HCT116 (cell line): ENCODE measurements around the gene IL2RG. TPM values are rescaled to one million over a fixed set of nuclear protein-coding genes. Genes with fewer than 3 reads are reported as not detected.

Experiments
- ATAC-seq: fragments of 200-7000 bp; cut with Tn5 transposase; 2 replicates; pipeline ENCODE4 v1.9.1; 2020; ENCODE audit warnings: mild to moderate bottlenecking, moderate library complexity
- BruUV-seq: library from RNA; stranded (reverse); fragments of 400-500 nt; replicated peaks from 2 replicates; lab custom pipeline; 2021; lab: Mats Ljungman, UMichigan
- CTCF ChIA-PET: fragments of 300-600 bp; sonication (Branson Sonifier 250); formaldehyde crosslinking; loops from one replicate; lab custom pipeline; 2021; ENCODE audit warnings: antibody characterized with exemption; lab: Charles Lee
- POLR2A ChIA-PET: fragments of 300-600, 350-600 bp; sonication (Branson Sonifier 250); formaldehyde crosslinking; loops from one replicate; lab custom pipeline; 2021; ENCODE audit warnings: antibody characterized with exemption; lab: Charles Lee
- RAD21 ChIA-PET, 2 experiments: fragments of 300-600 bp; sonication (Branson Sonifier 250); formaldehyde crosslinking; loops; one replicate each; lab custom pipeline; 2023; ENCODE audit warnings: low total read pairs in 2 of 2; ENCODE audit not compliant: uncharacterized antibody in 2 of 2, unreplicated experiment in 2 of 2, low non-redundant PET in 1 of 2; lab: Charles Lee
- DNase-seq: peaks from one replicate; pipeline ENCODE4 v3.0.0-alpha.2; 2010; ENCODE audit warnings: low read depth, low spot score
- H2AFZ ChIP-seq: fragments of 200-600 bp; shearing (Covaris generic), sonication (generic); 2 replicates; pipeline ENCODE4 v1.6.1; 2017; ENCODE audit warnings: low read depth, mixed run types, mixed read lengths, antibody characterized with exemption, low read length; ENCODE audit not compliant: poor library complexity, severe bottlenecking
- H3K27ac ChIP-seq: 2 replicates; pipeline ENCODE4 v1.5.1; 2012; ENCODE audit warnings: low read depth, low read length
- H3K27me3 ChIP-seq: fragments of 200-600 bp; sonication (generic); 2 replicates; pipeline ENCODE4 v1.6.1; 2016; ENCODE audit warnings: mixed run types, low read length, mixed read lengths; ENCODE audit not compliant: insufficient read depth
- H3K36me3 ChIP-seq, 2 experiments: fragments of 200-500 bp in 1 of 2; fragments of 200-600 bp in 1 of 2; sonication (Bioruptor generic) in 1 of 2; sonication (generic) in 1 of 2; 2 replicates each; pipeline versions ENCODE4 v1.5.1 to v1.6.1; 2014 to 2016; ENCODE audit warnings: low read length in 2 of 2, inconsistent platforms in 1 of 2, mixed read lengths in 1 of 2, mixed run types in 1 of 2; ENCODE audit not compliant: insufficient read depth in 2 of 2, control insufficient read depth in 1 of 2
- H3K4me1 ChIP-seq, 2 experiments: fragments of 200-600 bp in 1 of 2; sonication (generic) in 1 of 2; 2 replicates each; pipeline versions ENCODE4 v1.5.1 to v1.6.1; 2012 to 2017; ENCODE audit warnings: low read length in 2 of 2, inconsistent platforms in 1 of 2, mild to moderate bottlenecking in 1 of 2, mixed read lengths in 1 of 2, mixed run types in 1 of 2, moderate library complexity in 1 of 2; ENCODE audit not compliant: insufficient read depth in 2 of 2, control insufficient read depth in 1 of 2
- H3K4me2 ChIP-seq: fragments of 200-600 bp; sonication (generic); 2 replicates; pipeline ENCODE4 v1.6.1; 2017; ENCODE audit warnings: mixed run types, low read length, mixed read lengths
- H3K4me3 ChIP-seq, 2 experiments: fragments of 200-600 bp in 1 of 2; sonication (generic) in 1 of 2; replicated peaks in 1 of 2; 2 replicates each; pipeline ENCODE4 v1.5.1; 2011 to 2016; ENCODE audit warnings: low read length in 2 of 2, control low read depth in 1 of 2, low read depth in 1 of 2, mild to moderate bottlenecking in 1 of 2, mixed read lengths in 1 of 2, mixed run types in 1 of 2
- H3K79me2 ChIP-seq: fragments of 200-600 bp; sonication (generic); 2 replicates; pipeline ENCODE4 v1.6.1; 2017; ENCODE audit warnings: mild to moderate bottlenecking, mixed run types, low read length, moderate library complexity, mixed read lengths; ENCODE audit not compliant: insufficient read depth
- H3K9ac ChIP-seq: fragments of 200-600 bp; sonication (generic); 2 replicates; pipeline ENCODE4 v1.6.1; 2016; ENCODE audit warnings: low read length, mixed read lengths
- H3K9me2 ChIP-seq: fragments of 200-600 bp; sonication (generic), shearing (Covaris generic); 2 replicates; pipeline ENCODE4 v1.6.1; 2017; ENCODE audit warnings: mixed run types, mild to moderate bottlenecking, moderate library complexity; ENCODE audit not compliant: insufficient read depth
- H3K9me3 ChIP-seq, 2 experiments: fragments of 200-500 bp in 1 of 2; fragments of 200-600 bp in 1 of 2; sonication (Bioruptor generic) in 1 of 2; sonication (generic) in 1 of 2; 2 replicates each; pipeline ENCODE4 v1.6.1; 2014 to 2017; ENCODE audit warnings: low read length in 2 of 2, mixed read lengths in 2 of 2, inconsistent platforms in 1 of 2, low read depth in 1 of 2, mild to moderate bottlenecking in 1 of 2, mixed run types in 1 of 2, moderate library complexity in 1 of 2; ENCODE audit not compliant: control insufficient read depth in 1 of 2, insufficient read depth in 1 of 2
- H4K20me1 ChIP-seq: fragments of 200-600 bp; sonication (generic), shearing (Covaris generic); 2 replicates; pipeline ENCODE4 v1.6.1; 2017; ENCODE audit warnings: mixed run types, mild to moderate bottlenecking, moderate library complexity; ENCODE audit not compliant: insufficient read depth
- CEBPB ChIP-seq: IDR thresholded peaks from 2 replicates; pipeline ENCODE4 v1.6.1; 2012; ENCODE audit warnings: low read depth
- EGR1 ChIP-seq: IDR thresholded peaks from 2 replicates; pipeline ENCODE4 v1.6.1; 2012; ENCODE audit warnings: low read depth
- ELF1 ChIP-seq: IDR thresholded peaks from 2 replicates; pipeline ENCODE4 v1.6.1; 2012; ENCODE audit warnings: low read depth, borderline replicate concordance
- EZH2 ChIP-seq: fragments of 200-600 bp; sonication (generic); IDR thresholded peaks from 2 replicates; pipeline ENCODE4 v1.6.1; 2017; ENCODE audit warnings: antibody characterized with exemption, mixed run types
- EZH2phosphoT487 ChIP-seq: fragments of 200-600 bp; IDR thresholded peaks from 2 replicates; pipeline ENCODE4 v1.6.1; 2018; ENCODE audit warnings: antibody characterized with exemption, borderline replicate concordance
- FOSL1 ChIP-seq: IDR thresholded peaks from 2 replicates; pipeline ENCODE4 v1.6.1; 2012; ENCODE audit warnings: low read depth
- JUND ChIP-seq: IDR thresholded peaks from 2 replicates; pipeline ENCODE4 v1.6.1; 2012
- POLR2A ChIP-seq: IDR thresholded peaks from 2 replicates; pipeline ENCODE4 v1.7.0; 2011; ENCODE audit warnings: borderline replicate concordance; ENCODE audit not compliant: insufficient read depth, insufficient read length; ENCODE audit errors: extremely low read depth
- POLR2AphosphoS5 ChIP-seq: IDR thresholded peaks from 2 replicates; pipeline ENCODE4 v1.6.1; 2011; ENCODE audit warnings: mild to moderate bottlenecking, low read depth, low read length, moderate library complexity
- SP1 ChIP-seq: IDR thresholded peaks from 2 replicates; pipeline ENCODE4 v1.6.1; 2012; ENCODE audit warnings: low read depth
- SRF ChIP-seq: IDR thresholded peaks from 2 replicates; pipeline ENCODE4 v1.6.1; 2012; ENCODE audit warnings: low read depth
- YY1 ChIP-seq: IDR thresholded peaks from 2 replicates; pipeline ENCODE4 v1.6.1; 2011; ENCODE audit warnings: low read length, low read depth, moderate library complexity, mild to moderate bottlenecking; ENCODE audit not compliant: insufficient replicate concordance; ENCODE audit errors: extremely low read depth
- ZFX ChIP-seq: fragments of 450-650 bp; IDR thresholded peaks from 2 replicates; pipeline ENCODE4 v1.6.1; 2017
- ZNF274 ChIP-seq: fragments of 200-500 bp; sonication (Bioruptor generic); IDR thresholded peaks from 2 replicates; pipeline ENCODE4 v1.6.1; 2014; ENCODE audit warnings: mild to moderate bottlenecking, low read depth, low read length, inconsistent platforms
- intact Hi-C: fragments of 100-400 bp; cut with micrococcal nuclease; formaldehyde crosslinking; loops from 2 replicates; pipeline ENCODE4 v1.10.0; 2022
- total RNA-seq: library from RNA; stranded (reverse); gene quantifications from one replicate; pipeline ENCODE4 v1.2.1, GENCODE V29; 2021; ENCODE audit not compliant: unreplicated experiment
- TF ChIP-seq, protein P1 (sequence below), 3 experiments: fragments of 200-600 bp in 1 of 3; sonication (generic) in 1 of 3; IDR thresholded peaks in 2 of 3; conservative IDR thresholded peaks in 1 of 3; 2 replicates each; pipeline ENCODE4 v1.5.1; 2012 to 2017; ENCODE audit warnings: low read depth in 2 of 3, low read length in 2 of 3, antibody characterized with exemption in 1 of 3, borderline replicate concordance in 1 of 3, control low read depth in 1 of 3, mild to moderate bottlenecking in 1 of 3, mixed read lengths in 1 of 3, mixed run types in 1 of 3, moderate library complexity in 1 of 3; ENCODE audit not compliant: insufficient read depth in 1 of 3
- TF ChIP-seq, protein P2 (sequence below): IDR thresholded peaks from 2 replicates; pipeline ENCODE4 v1.6.1; 2012
- TF ChIP-seq, protein P3 (sequence below): IDR thresholded peaks from 2 replicates; pipeline ENCODE4 v1.6.1; 2012

The IL2RG gene
- total RNA-seq, 1 experiment from 2014 or later = 0.64 TPM

DNA sequence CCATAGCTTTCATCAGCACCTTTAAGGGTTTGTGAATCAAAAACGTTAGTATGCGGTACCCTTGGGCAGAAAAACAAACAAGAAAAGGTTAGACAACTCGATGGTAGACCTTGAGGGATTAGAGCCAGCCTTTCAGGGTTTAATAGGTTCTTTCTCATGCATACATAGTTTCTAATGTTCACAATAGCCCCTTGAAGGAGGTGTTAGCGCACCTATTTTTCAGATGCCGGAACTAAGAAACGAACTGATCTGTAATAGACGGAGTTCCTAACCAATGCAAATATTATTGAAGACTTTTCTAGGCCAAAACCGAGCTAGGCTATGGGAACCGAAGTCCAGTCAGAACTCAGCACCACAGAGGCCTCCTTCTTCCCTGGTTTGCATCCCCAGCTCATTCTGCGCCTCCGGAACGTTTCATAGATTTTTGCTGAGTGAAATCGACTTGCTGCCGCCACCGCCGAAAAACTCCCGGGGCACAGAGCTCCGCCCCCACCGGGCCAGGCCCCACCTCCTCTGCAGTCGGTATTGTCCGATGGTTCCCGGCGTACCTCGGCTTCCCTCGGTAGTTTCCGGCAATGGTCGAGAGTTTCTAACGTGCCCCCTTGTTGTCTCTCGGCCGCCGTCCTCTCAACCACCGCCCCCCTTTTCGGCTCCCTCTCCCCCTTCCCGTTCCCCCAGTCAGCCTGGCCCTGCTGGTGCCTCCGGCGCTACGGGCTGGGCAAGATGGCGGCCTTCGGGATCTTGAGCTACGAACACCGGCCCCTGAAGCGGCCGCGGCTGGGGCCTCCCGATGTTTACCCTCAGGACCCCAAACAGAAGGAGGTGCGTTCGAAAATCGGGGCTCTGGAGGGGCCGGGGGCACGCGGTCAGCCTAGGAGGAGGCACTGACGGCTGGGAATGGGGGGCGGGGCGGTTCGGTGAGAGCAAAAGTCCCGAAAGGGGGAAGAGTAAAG lies 6.9 kb upstream of the IL2RG start, which contains the start of gene MED12:
Gene MED12, plus strand, starts transcription at position 565 of the 953 bp plus-strand sequence. Its CDS starts 159 bp downstream, at position 724.
- Histone ChIP-seq H3K4me2 (peak within 1 kb of the TSS; percentile 82), H3K4me3 (peak within 1 kb of the TSS; percentile 64 to 66), H2AFZ (peak within 1 kb of the TSS; percentile 91), H3K9me2 (no peaks in the 10 kb centered on the region), H3K9ac (peak within 1 kb of the TSS; percentile 78), H3K36me3 (no peaks in the 10 kb centered on the region; a peak in 1 of 4 replicates), H3K27me3 (no peaks in the 10 kb centered on the region), H3K27ac (peak within 1 kb of the TSS; percentile 52; the same call in 1 of the 2 replicates), H4K20me1 (no peaks in the 10 kb centered on the region), H3K4me1 (peaks cover 0 to 5% of the 10 kb centered on the region in 2 experiments; a peak in 1 of 4 replicates), H3K9me3 (no peaks in the 10 kb centered on the region), H3K79me2 (no peaks in the 10 kb centered on the region)
- DNase-seq (no peak), ATAC-seq (peak; percentile 99)
- RAD21 ChIA-PET = no interaction called here
- TF ChIP-seq SRF = no peak
- no peak for TF ChIP-seq CEBPB
- no peak for TF ChIP-seq EZH2
- TF ChIP-seq, protein P1, sequence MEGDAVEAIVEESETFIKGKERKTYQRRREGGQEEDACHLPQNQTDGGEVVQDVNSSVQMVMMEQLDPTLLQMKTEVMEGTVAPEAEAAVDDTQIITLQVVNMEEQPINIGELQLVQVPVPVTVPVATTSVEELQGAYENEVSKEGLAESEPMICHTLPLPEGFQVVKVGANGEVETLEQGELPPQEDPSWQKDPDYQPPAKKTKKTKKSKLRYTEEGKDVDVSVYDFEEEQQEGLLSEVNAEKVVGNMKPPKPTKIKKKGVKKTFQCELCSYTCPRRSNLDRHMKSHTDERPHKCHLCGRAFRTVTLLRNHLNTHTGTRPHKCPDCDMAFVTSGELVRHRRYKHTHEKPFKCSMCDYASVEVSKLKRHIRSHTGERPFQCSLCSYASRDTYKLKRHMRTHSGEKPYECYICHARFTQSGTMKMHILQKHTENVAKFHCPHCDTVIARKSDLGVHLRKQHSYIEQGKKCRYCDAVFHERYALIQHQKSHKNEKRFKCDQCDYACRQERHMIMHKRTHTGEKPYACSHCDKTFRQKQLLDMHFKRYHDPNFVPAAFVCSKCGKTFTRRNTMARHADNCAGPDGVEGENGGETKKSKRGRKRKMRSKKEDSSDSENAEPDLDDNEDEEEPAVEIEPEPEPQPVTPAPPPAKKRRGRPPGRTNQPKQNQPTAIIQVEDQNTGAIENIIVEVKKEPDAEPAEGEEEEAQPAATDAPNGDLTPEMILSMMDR (IDR thresholded peaks at IDR 0.05 in 2 of 3, conservative IDR thresholded peaks at IDR 0.05 in 1 of 3; ENCODE audit: borderline replicate concordance in 1 of 3, insufficient read depth in 1 of 3, low read depth in 2 of 3, low read length in 2 of 3) = no peak
- no peak for TF ChIP-seq EZH2phosphoT487
- no peak for TF ChIP-seq EGR1
- TF ChIP-seq POLR2AphosphoS5 = peak; percentile 82
- TF ChIP-seq ZFX = no peak
- TF ChIP-seq JUND = no peak
- TF ChIP-seq, protein P2, sequence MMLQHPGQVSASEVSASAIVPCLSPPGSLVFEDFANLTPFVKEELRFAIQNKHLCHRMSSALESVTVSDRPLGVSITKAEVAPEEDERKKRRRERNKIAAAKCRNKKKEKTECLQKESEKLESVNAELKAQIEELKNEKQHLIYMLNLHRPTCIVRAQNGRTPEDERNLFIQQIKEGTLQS = no peak
- TF ChIP-seq ZNF274 = no peak
- TF ChIP-seq YY1 = peak; percentile 77
- TF ChIP-seq, protein P3, sequence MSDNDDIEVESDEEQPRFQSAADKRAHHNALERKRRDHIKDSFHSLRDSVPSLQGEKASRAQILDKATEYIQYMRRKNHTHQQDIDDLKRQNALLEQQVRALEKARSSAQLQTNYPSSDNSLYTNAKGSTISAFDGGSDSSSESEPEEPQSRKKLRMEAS = no peak
- TF ChIP-seq FOSL1 = no peak
- TF ChIP-seq ELF1 = no peak
- peak; percentile 43 for TF ChIP-seq POLR2A
- TF ChIP-seq SP1 = no peak
- CTCF ChIA-PET = interaction anchor here (1.3 kb wide), 1 partner anchor 11 kb away, joined by 3 read pairs; no protein-coding TSS in a partner anchor
- POLR2A ChIA-PET = interaction anchor here (0.7 kb wide), 1 partner anchor 63 kb away, joined by 3 read pairs; no protein-coding TSS in a partner anchor
- BruUV-seq = TSS peak; percentile 85
- intact Hi-C loops = no loop called here
